ENCODE results near the gene MPRIP.

GRCh38 chr17:17071531-17072360 is 29.5 kb downstream of the MPRIP start:
- TF ChIP-seq RARB (CRISPR knock-in tag; IDR thresholded peaks at IDR 0.05): no peak
- TF ChIP-seq ZNF8 (CRISPR knock-in tag; IDR thresholded peaks at IDR 0.05): no peak
- no peak for TF ChIP-seq ZFP3 (CRISPR knock-in tag; IDR thresholded peaks at IDR 0.05)
- TF ChIP-seq, protein P1, sequence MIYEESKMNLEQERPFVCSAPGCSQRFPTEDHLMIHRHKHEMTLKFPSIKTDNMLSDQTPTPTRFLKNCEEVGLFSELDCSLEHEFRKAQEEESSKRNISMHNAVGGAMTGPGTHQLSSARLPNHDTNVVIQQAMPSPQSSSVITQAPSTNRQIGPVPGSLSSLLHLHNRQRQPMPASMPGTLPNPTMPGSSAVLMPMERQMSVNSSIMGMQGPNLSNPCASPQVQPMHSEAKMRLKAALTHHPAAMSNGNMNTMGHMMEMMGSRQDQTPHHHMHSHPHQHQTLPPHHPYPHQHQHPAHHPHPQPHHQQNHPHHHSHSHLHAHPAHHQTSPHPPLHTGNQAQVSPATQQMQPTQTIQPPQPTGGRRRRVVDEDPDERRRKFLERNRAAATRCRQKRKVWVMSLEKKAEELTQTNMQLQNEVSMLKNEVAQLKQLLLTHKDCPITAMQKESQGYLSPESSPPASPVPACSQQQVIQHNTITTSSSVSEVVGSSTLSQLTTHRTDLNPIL (CRISPR knock-in tag; IDR thresholded peaks at IDR 0.05; ENCODE audit: low read depth): no peak
- no peak for TF ChIP-seq TOX (CRISPR knock-in tag; IDR thresholded peaks at IDR 0.05; ENCODE audit: borderline replicate concordance)
- TF ChIP-seq CSDC2 (CRISPR knock-in tag; IDR thresholded peaks at IDR 0.05): no peak
- no peak for TF ChIP-seq SNAI2 (CRISPR knock-in tag; IDR thresholded peaks at IDR 0.05)
- no peak for TF ChIP-seq TCF4 (CRISPR knock-in tag; IDR thresholded peaks at IDR 0.05; ENCODE audit: borderline replicate concordance)
- TF ChIP-seq OSR1 (CRISPR knock-in tag; IDR thresholded peaks at IDR 0.05): no peak
- TF ChIP-seq ESRRG (CRISPR knock-in tag; IDR thresholded peaks at IDR 0.05): no peak
- TF ChIP-seq GLIS3 (CRISPR knock-in tag; IDR thresholded peaks at IDR 0.05): no peak
- no peak for TF ChIP-seq PATZ1 (CRISPR knock-in tag; IDR thresholded peaks at IDR 0.05; ENCODE audit: borderline replicate concordance)
- no peak for TF ChIP-seq ZFP30 (CRISPR knock-in tag; IDR thresholded peaks at IDR 0.05)

Measured in SK-N-SH treated with all-trans-retinoic acid at 6 μM for 48 hours (cell line).